ENCODE results near the gene MEIS2. TPM values are rescaled to one million over a fixed set of nuclear protein-coding genes. Genes with fewer than 3 reads are reported as not detected.

MEIS2 gene
- total and polyA plus RNA-seq, 2 experiments from 2014 or later: 0.27 TPM; not detected in 1

- TF ChIP-seq ETS1 (IDR thresholded peaks at IDR 0.05) (no peak), NANOG (IDR thresholded peaks at IDR 0.05; ENCODE audit: borderline replicate concordance) (no peak)
- TF ChIP-seq, protein P1, sequence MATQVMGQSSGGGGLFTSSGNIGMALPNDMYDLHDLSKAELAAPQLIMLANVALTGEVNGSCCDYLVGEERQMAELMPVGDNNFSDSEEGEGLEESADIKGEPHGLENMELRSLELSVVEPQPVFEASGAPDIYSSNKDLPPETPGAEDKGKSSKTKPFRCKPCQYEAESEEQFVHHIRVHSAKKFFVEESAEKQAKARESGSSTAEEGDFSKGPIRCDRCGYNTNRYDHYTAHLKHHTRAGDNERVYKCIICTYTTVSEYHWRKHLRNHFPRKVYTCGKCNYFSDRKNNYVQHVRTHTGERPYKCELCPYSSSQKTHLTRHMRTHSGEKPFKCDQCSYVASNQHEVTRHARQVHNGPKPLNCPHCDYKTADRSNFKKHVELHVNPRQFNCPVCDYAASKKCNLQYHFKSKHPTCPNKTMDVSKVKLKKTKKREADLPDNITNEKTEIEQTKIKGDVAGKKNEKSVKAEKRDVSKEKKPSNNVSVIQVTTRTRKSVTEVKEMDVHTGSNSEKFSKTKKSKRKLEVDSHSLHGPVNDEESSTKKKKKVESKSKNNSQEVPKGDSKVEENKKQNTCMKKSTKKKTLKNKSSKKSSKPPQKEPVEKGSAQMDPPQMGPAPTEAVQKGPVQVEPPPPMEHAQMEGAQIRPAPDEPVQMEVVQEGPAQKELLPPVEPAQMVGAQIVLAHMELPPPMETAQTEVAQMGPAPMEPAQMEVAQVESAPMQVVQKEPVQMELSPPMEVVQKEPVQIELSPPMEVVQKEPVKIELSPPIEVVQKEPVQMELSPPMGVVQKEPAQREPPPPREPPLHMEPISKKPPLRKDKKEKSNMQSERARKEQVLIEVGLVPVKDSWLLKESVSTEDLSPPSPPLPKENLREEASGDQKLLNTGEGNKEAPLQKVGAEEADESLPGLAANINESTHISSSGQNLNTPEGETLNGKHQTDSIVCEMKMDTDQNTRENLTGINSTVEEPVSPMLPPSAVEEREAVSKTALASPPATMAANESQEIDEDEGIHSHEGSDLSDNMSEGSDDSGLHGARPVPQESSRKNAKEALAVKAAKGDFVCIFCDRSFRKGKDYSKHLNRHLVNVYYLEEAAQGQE (IDR thresholded peaks at IDR 0.05; ENCODE audit: unreplicated experiment): no peak
Measured at GRCh38 chr15:36933255-36933990, 166.9 kb downstream of the MEIS2 start (continued).

DNA sequence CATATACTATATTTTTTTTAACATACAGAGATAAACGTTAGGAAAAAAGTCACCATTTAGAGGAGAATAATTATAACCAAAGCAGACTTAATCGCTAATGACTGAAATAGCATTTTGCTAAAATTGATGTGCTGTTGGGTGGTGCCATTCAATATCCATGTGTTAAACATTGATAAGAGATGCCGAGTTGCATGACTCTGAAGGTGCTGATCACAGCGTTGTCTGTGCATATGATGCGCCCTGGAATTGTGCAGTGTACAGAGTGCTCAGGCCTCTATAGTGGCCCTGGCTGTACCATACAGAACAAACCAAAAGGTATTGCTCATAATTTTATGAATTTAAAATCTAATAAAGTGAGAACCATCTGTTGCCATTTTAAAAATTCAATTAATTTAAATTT, 168.3 kb downstream of the MEIS2 start:
- Histone ChIP-seq H3K27ac (ENCODE audit: low read depth) (no peak overlapping the region), H4K20me1 (replicated peaks; ENCODE audit: insufficient read depth) (no peaks in the 10 kb centered on the region), H3K4me2 (no peak overlapping the region), H3K27me3 (ENCODE audit: insufficient read depth) (no peaks in the 10 kb centered on the region), H3K79me2 (replicated peaks; ENCODE audit: insufficient read depth) (no peaks in the 10 kb centered on the region), H3K4me3 (no peak overlapping the region), H3K4me1 (ENCODE audit: insufficient read depth) (no peaks in the 10 kb centered on the region), H3K9me2 (ENCODE audit: insufficient read depth) (no peaks in the 10 kb centered on the region), H3F3A (replicated peaks; ENCODE audit: low read depth) (no peaks in the 10 kb centered on the region), H2AFZ (no peak overlapping the region), H3K36me3 (ENCODE audit: insufficient read depth) (no peaks in the 10 kb centered on the region)
- ATAC-seq (no peak), DNase-seq (ENCODE audit: low spot score) (no peak)
- H3K9me3 Mint-ChIP-seq: no peaks in the 10 kb centered on the region
- no peak overlapping the region for H3K27ac Mint-ChIP-seq
- H3K4me3 Mint-ChIP-seq: no peak overlapping the region
- H3K27me3 Mint-ChIP-seq (ENCODE audit: insufficient read depth, low read depth, poor library complexity): peaks cover 3% of the 10 kb centered on the region
- H3K36me3 Mint-ChIP-seq (ENCODE audit: low read depth): no peaks in the 10 kb centered on the region
- no peaks in the 10 kb centered on the region; the same call in 2 of the 3 replicates for H3K4me1 Mint-ChIP-seq
- TF ChIP-seq STAT1 (IDR thresholded peaks at IDR 0.05; ENCODE audit: unreplicated experiment) (no peak), ZNF462 (CRISPR knock-in tag; IDR thresholded peaks at IDR 0.05) (no peak), EZH2 (IDR thresholded peaks at IDR 0.05; ENCODE audit: low read depth, unreplicated experiment) (no peak), ZNF331 (CRISPR knock-in tag; IDR thresholded peaks at IDR 0.05; ENCODE audit: low read depth) (no peak), NANOG (IDR thresholded peaks at IDR 0.05; ENCODE audit: borderline replicate concordance) (no peak), CREB1 (CRISPR knock-in tag; IDR thresholded peaks at IDR 0.05; ENCODE audit: low read depth) (no peak), ZNF114 (CRISPR knock-in tag; IDR thresholded peaks at IDR 0.05) (no peak), EZH2phosphoT487 (IDR thresholded peaks at IDR 0.05; ENCODE audit: unreplicated experiment) (no peak)
